Liver (tissue), 2 donors: ENCODE results near the gene ZNF473.

ENCODE experiments used
- CTCF ChIP-seq: fragments of 150-350 bp; IDR thresholded peaks from 2 replicates; pipeline ENCODE4 v1.5.1; 2017; ENCODE audit warnings: improper control_type of control experiment, low read depth, low read length; ENCODE audit not compliant: missing input control
- FOXA1 ChIP-seq: IDR thresholded peaks from 2 replicates; pipeline ENCODE4 v1.6.1; 2016; ENCODE audit warnings: antibody characterized with exemption
- donor health status: healthy.

GRCh38 chr19:50002386-50002960, 23.3 kb upstream of the ZNF473 start:
- TF ChIP-seq FOXA1 = no peak
- TF ChIP-seq CTCF = no peak
